Measurements from ENCODE around the gene GGPS1. TPM values are rescaled to one million over a fixed set of nuclear protein-coding genes. Genes with fewer than 3 reads are reported as not detected.

Gene GGPS1
- total and polyA plus RNA-seq, 7 experiments from 2014 or later: 26.5 to 70.0 (median 47.8) TPM

DNA sequence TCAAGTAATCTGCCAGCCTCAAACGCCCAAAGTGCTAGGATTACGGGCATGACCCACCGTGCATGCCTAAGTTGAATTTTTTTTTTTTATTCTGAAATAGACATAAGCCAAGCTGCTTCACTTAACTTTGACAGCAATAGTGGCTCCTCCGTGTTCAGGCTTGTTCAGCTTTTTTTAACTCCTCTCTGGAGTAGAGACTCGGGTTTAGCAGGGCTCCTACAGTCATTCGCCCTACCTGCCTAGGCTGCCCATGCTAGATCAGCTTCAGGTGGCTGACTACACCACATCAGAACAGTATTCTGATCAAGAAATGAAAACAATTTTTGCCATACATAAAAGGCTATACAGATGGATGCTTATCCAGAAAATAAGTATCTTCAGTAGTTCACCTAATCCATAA is 15.1 kb upstream of the GGPS1 start:
- intact Hi-C loops (cut with micrococcal nuclease): loop anchor here (1.0 kb wide), 2 partner anchors 8 to 9 kb away; no protein-coding TSS in a partner anchor
- ATAC-seq (peak; percentile 75), DNase-seq (peak in 1 of 9 donors; percentile 17)
- no peaks in the 10 kb centered on the region for H3K9me3 Mint-ChIP-seq
- ChIA-PET POLR2A (interaction anchor here (1.1 to 1.4 kb wide), 3 partner anchors 14 to 38 kb away, joined by 3 to 7 read pairs (median 3); no protein-coding TSS in a partner anchor), CTCF (no interaction called here)
- no peak overlapping the region for H3K4me3 ChIP-seq (ENCODE audit: low read length)
- peaks cover 0 to 3% (median under 1%) of the 10 kb centered on the region in 3 experiments for H3K36me3 ChIP-seq (ENCODE audit: control insufficient read depth in 2 of 3, insufficient read depth in 3 of 3, low read length in 3 of 3)
- no peaks in the 10 kb centered on the region for H3K27me3 ChIP-seq (ENCODE audit: control insufficient read depth in 2 of 2, insufficient read depth in 2 of 2, low read length in 2 of 2)
- H3K27ac Mint-ChIP-seq: peak overlapping the region; percentile 14 to 91 (median 74)
- H3K36me3 Mint-ChIP-seq: peaks cover 0 to 6% (median 3%) of the 10 kb centered on the region in 5 donors
- peak overlapping the region; percentile 35 to 86 (median 73) for H3K4me3 Mint-ChIP-seq
- peak overlapping the region; percentile 37 for H3K27ac ChIP-seq (ENCODE audit: low read depth, low read length)
- no peaks in the 10 kb centered on the region for H3K9me3 ChIP-seq (ENCODE audit: control insufficient read depth in 2 of 3, low read length in 3 of 3)
- H3K4me1 Mint-ChIP-seq: peaks cover 42 to 67% (median 62%) of the 10 kb centered on the region in 7 donors
- H3K4me1 ChIP-seq (ENCODE audit: control insufficient read depth in 2 of 2, insufficient read depth in 2 of 2, low read length in 2 of 2): peaks cover 36 to 43% of the 10 kb centered on the region in 2 donors
- H3K27me3 Mint-ChIP-seq: no peaks in the 10 kb centered on the region

DNA sequence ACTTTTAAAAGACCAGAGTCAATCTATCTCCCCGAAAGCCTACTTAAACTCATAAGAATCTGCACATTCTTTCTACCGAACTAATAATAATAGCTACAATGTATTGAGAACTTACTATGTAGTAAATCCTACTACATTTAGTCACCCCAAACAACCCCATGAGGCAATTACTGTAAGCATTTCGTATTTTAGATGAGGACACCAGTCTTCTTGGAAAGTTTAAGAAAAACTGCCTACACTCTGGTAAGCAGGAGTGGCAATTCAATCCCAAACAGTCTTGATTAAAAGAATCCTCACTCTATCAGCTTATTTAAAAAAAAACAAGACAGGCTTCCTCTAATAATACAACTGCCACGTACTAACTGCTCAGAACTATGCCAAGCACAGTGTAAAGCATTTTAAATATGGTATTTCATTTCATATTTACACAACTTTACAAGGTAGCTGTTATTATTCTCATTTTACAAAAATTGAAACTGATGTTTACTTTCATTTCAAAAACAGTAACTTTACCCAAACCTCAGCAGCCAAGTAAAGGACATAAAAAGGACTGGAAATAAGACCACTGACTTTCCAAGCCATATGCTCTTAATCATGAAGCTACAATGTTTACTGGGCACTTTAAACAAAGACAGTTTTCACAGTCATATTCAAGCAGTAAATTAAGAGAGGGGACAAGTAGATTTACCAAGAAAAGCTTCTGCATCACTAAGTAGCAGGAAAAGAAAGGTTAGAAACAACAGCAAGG is 14.3 kb upstream of the GGPS1 start:
- Histone ChIP-seq H3K36me3 (ENCODE audit: control insufficient read depth in 2 of 3, insufficient read depth in 3 of 3, low read length in 3 of 3) (peaks cover 0 to 9% (median 3%) of the 10 kb centered on the region in 3 experiments), H3K4me1 (ENCODE audit: control insufficient read depth in 2 of 2, insufficient read depth in 2 of 2, low read length in 2 of 2) (peaks cover 37 to 46% of the 10 kb centered on the region in 2 donors), H3K9me3 (ENCODE audit: control insufficient read depth in 2 of 3, low read length in 3 of 3) (no peaks in the 10 kb centered on the region), H3K4me3 (ENCODE audit: low read length) (no peak overlapping the region), H3K27ac (ENCODE audit: low read depth, low read length) (peak overlapping the region; percentile 37), H3K27me3 (ENCODE audit: control insufficient read depth in 2 of 2, insufficient read depth in 2 of 2, low read length in 2 of 2) (no peaks in the 10 kb centered on the region)
- Mint-ChIP-seq H3K27ac (peak overlapping the region; percentile 9 to 91 (median 78)), H3K27me3 (no peaks in the 10 kb centered on the region), H3K4me1 (peaks cover 48 to 75% (median 71%) of the 10 kb centered on the region in 7 donors), H3K36me3 (peaks cover 6 to 14% (median 11%) of the 10 kb centered on the region in 5 donors), H3K4me3 (peak overlapping the region in 9 of 10 donors; percentile 52 to 86 (median 73)), H3K9me3 (no peaks in the 10 kb centered on the region)
- POLR2A ChIA-PET: interaction anchor here (0.5 to 1.3 kb wide), 5 partner anchors 14 to 43 kb away, joined by 3 read pairs; no protein-coding TSS in a partner anchor
- ATAC-seq (no peak), DNase-seq (no peak)
- intact Hi-C loops (cut with micrococcal nuclease): loop anchor here (1.0 kb wide), 3 partner anchors 9 to 11 kb away; no protein-coding TSS in a partner anchor
- CTCF ChIA-PET: interaction anchor here (0.6 kb wide), 1 partner anchor 62 kb away, joined by 3 read pairs; no protein-coding TSS in a partner anchor

DNA sequence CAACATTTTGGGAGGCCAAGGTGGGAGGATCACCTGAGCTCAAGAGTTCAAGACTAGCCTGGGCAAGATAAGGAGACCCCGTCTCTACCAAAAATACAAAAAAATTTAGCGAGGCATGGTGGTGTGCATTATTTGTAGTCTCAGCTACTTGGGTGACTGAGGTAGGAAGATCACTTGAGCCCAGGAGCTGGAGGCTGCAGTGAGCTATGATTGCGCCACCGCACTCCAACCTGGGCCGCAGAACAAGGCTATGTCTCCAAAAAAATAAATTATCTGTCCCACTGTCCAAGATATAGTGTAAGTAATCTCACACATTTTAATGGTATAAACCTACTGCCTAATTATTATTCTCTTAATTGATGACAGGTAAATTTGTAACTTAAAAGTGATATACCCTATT is 13.2 kb upstream of the GGPS1 start:
- Mint-ChIP-seq H3K9me3 (no peaks in the 10 kb centered on the region), H3K27ac (peak overlapping the region in 4 of 9 donors; percentile 4 to 82 (median 49)), H3K4me1 (peaks cover 55 to 84% (median 78%) of the 10 kb centered on the region in 7 donors), H3K4me3 (peak overlapping the region in 6 of 10 donors; percentile 4 to 73 (median 34)), H3K36me3 (peaks cover 6 to 16% (median 11%) of the 10 kb centered on the region in 5 donors), H3K27me3 (no peaks in the 10 kb centered on the region)
- Histone ChIP-seq H3K27ac (ENCODE audit: low read depth, low read length) (no peak overlapping the region), H3K4me3 (ENCODE audit: low read length) (no peak overlapping the region), H3K9me3 (ENCODE audit: control insufficient read depth in 2 of 3, low read length in 3 of 3) (no peaks in the 10 kb centered on the region), H3K36me3 (ENCODE audit: control insufficient read depth in 2 of 3, insufficient read depth in 3 of 3, low read length in 3 of 3) (peaks cover 0 to 12% (median 3%) of the 10 kb centered on the region in 3 experiments), H3K4me1 (ENCODE audit: control insufficient read depth in 2 of 2, insufficient read depth in 2 of 2, low read length in 2 of 2) (peaks cover 42 to 46% of the 10 kb centered on the region in 2 donors), H3K27me3 (ENCODE audit: control insufficient read depth in 2 of 2, insufficient read depth in 2 of 2, low read length in 2 of 2) (no peaks in the 10 kb centered on the region)
- ATAC-seq (no peak), DNase-seq (no peak)
- POLR2A ChIA-PET: no interaction called here
- intact Hi-C loops (cut with micrococcal nuclease): loop anchor here in 1 of 2 donors (1.0 kb wide), 1 partner anchor 11 kb away; no protein-coding TSS in a partner anchor
- CTCF ChIA-PET: interaction anchor here (0.6 kb wide), 1 partner anchor 162 kb away, joined by 6 read pairs; no protein-coding TSS in a partner anchor

DNA sequence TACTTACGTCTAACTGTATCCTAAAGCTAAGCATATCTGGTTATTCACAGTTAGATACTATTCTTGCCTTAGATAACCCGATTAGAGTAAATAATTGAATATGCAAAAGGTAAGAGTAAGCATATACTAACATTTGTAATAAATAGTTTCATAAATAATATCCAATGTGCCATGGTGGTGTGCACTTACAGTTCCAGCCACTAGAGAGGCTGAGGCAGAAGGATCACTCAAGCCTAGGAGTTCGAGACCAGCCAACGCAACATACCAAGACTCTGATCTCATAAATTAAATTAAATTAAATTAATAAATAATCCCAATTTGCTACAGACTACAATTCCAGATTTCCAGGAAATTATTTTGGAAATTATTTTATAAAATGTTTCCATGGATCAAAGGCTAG is 12.6 kb upstream of the GGPS1 start:
- Histone ChIP-seq H3K27me3 (ENCODE audit: control insufficient read depth in 2 of 2, insufficient read depth in 2 of 2, low read length in 2 of 2) (no peaks in the 10 kb centered on the region), H3K4me1 (ENCODE audit: control insufficient read depth in 2 of 2, insufficient read depth in 2 of 2, low read length in 2 of 2) (peaks cover 41 to 43% of the 10 kb centered on the region in 2 donors), H3K9me3 (ENCODE audit: control insufficient read depth in 2 of 3, low read length in 3 of 3) (no peaks in the 10 kb centered on the region), H3K4me3 (ENCODE audit: low read length) (no peak overlapping the region), H3K36me3 (ENCODE audit: control insufficient read depth in 2 of 3, insufficient read depth in 3 of 3, low read length in 3 of 3) (peaks cover under 1 to 17% (median 3%) of the 10 kb centered on the region in 3 experiments), H3K27ac (ENCODE audit: low read depth, low read length) (no peak overlapping the region)
- DNase-seq: no peak
- intact Hi-C loops (cut with micrococcal nuclease): loop anchor here in 1 of 2 donors (1.0 kb wide), 1 partner anchor 11 kb away; no protein-coding TSS in a partner anchor
- H3K4me3 Mint-ChIP-seq: peak overlapping the region in 4 of 10 donors; percentile 4 to 73 (median 44)
- POLR2A ChIA-PET: interaction anchor here (1.1 kb wide), 1 partner anchor 11 kb away, joined by 3 read pairs; no protein-coding TSS in a partner anchor
- ATAC-seq: no peak
- H3K27me3 Mint-ChIP-seq: no peaks in the 10 kb centered on the region
- peak overlapping the region in 2 of 9 donors; percentile 27 to 39 for H3K27ac Mint-ChIP-seq
- H3K36me3 Mint-ChIP-seq: peaks cover 6 to 21% (median 17%) of the 10 kb centered on the region in 5 donors
- H3K9me3 Mint-ChIP-seq: no peaks in the 10 kb centered on the region
- CTCF ChIA-PET: interaction anchor here (0.5 kb wide), 1 partner anchor 156 kb away, joined by 3 read pairs; no protein-coding TSS in a partner anchor
- H3K4me1 Mint-ChIP-seq: peaks cover 60 to 85% (median 79%) of the 10 kb centered on the region in 7 donors

DNA sequence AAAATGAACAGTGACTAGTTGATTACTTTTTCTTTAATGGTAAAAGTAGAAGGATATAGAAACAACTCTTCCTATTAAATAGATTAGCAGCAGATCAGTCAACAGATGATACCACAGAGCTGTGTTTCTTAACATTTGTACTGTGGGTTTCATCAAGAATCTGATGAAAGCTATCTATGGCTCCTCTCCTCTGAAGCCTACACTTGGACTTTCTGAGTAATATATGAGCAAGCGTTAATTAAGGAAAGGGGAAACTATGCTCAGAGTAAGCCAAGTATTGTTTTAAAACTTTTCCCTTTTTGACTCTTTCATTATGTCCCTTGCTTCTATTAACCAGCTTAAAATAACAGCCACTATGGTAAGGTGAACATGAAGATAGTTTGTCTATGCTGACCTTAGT is 11.2 kb upstream of the GGPS1 start:
- Histone ChIP-seq H3K4me3 (ENCODE audit: low read length) (no peak overlapping the region), H3K27ac (ENCODE audit: low read depth, low read length) (no peak overlapping the region), H3K4me1 (ENCODE audit: control insufficient read depth in 2 of 2, insufficient read depth in 2 of 2, low read length in 2 of 2) (peaks cover 41 to 45% of the 10 kb centered on the region in 2 donors), H3K27me3 (ENCODE audit: control insufficient read depth in 2 of 2, insufficient read depth in 2 of 2, low read length in 2 of 2) (no peaks in the 10 kb centered on the region), H3K36me3 (ENCODE audit: control insufficient read depth in 2 of 3, insufficient read depth in 3 of 3, low read length in 3 of 3) (peaks cover under 1 to 17% (median 5%) of the 10 kb centered on the region in 3 experiments), H3K9me3 (ENCODE audit: control insufficient read depth in 2 of 3, low read length in 3 of 3) (no peaks in the 10 kb centered on the region)
- intact Hi-C loops (cut with micrococcal nuclease): no loop called here
- Mint-ChIP-seq H3K9me3 (no peaks in the 10 kb centered on the region), H3K36me3 (peaks cover 7 to 22% (median 18%) of the 10 kb centered on the region in 5 donors), H3K27me3 (no peaks in the 10 kb centered on the region), H3K4me1 (peaks cover 63 to 86% (median 82%) of the 10 kb centered on the region in 7 donors), H3K27ac (peak overlapping the region in 3 of 9 donors; percentile 28 to 65 (median 49)), H3K4me3 (peak overlapping the region in 7 of 10 donors; percentile 6 to 58 (median 49))
- DNase-seq (no peak), ATAC-seq (peak; percentile 37)
- POLR2A ChIA-PET: interaction anchor here (2.1 kb wide), 1 partner anchor 11 kb away, joined by 7 read pairs; the partner anchor contains the start of genes ARID4B and GGPS1
- CTCF ChIA-PET: interaction anchor here (1.4 kb wide), 1 partner anchor 9 kb away, joined by 4 read pairs; no protein-coding TSS in a partner anchor

DNA sequence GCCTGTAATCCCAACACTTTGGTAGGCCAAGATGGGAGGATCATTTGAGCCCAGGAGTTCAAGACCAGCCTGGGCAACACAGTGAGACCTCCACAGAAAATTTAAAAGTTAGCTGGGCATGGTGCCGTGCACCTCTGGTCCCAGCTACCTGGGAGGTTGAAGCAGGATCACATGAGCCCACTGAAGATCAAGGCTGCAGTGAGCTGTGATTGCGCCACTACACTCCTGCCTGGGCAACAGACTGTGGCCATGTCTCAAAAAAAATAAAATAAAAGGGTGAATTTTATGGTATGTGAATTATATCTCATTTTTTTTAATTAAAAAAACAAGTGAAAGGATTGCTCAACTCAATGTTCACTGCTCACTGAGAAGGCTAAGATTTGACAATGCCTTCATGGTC is 9.1 kb upstream of the GGPS1 start:
- Mint-ChIP-seq H3K27me3 (no peaks in the 10 kb centered on the region), H3K4me1 (peaks cover 63 to 82% (median 78%) of the 10 kb centered on the region in 7 donors), H3K4me3 (peak overlapping the region in 6 of 10 donors; percentile 26 to 53 (median 32)), H3K27ac (peak overlapping the region in 3 of 9 donors; percentile 46 to 71 (median 56)), H3K36me3 (peaks cover 12 to 27% (median 24%) of the 10 kb centered on the region in 5 donors), H3K9me3 (no peaks in the 10 kb centered on the region)
- H3K27me3 ChIP-seq (ENCODE audit: control insufficient read depth in 2 of 2, insufficient read depth in 2 of 2, low read length in 2 of 2): no peaks in the 10 kb centered on the region
- no peak for DNase-seq
- CTCF ChIA-PET: no interaction called here
- POLR2A ChIA-PET: interaction anchor here (0.6 to 2.1 kb wide), 3 partner anchors 9 to 23 kb away, joined by 3 to 7 read pairs (median 4); partner anchors contain the start of genes ARID4B and GGPS1
- H3K4me3 ChIP-seq (ENCODE audit: low read length): no peak overlapping the region
- peaks cover 0 to 17% (median 5%) of the 10 kb centered on the region in 3 experiments for H3K36me3 ChIP-seq (ENCODE audit: control insufficient read depth in 2 of 3, insufficient read depth in 3 of 3, low read length in 3 of 3)
- peaks cover 36 to 39% of the 10 kb centered on the region in 2 donors for H3K4me1 ChIP-seq (ENCODE audit: control insufficient read depth in 2 of 2, insufficient read depth in 2 of 2, low read length in 2 of 2)
- no peaks in the 10 kb centered on the region for H3K9me3 ChIP-seq (ENCODE audit: control insufficient read depth in 2 of 3, low read length in 3 of 3)
- intact Hi-C loops (cut with micrococcal nuclease): no loop called here
- H3K27ac ChIP-seq (ENCODE audit: low read depth, low read length): no peak overlapping the region
- ATAC-seq: no peak
